Choroid plexus epithelial cell (primary cell): ENCODE data around the gene UTY.

Experiments used
- DNase-seq: peaks from one replicate; pipeline ENCODE4 v3.0.0-alpha.2; 2010; ENCODE audit warnings: low read depth
- H3K4me3 ChIP-seq: 2 replicates; pipeline ENCODE4 v1.5.1; 2011; ENCODE audit warnings: low read depth, mild to moderate bottlenecking, control low read depth, low read length, moderate library complexity
- CTCF ChIP-seq: conservative IDR thresholded peaks from 2 replicates; pipeline ENCODE4 v1.5.1; 2011; ENCODE audit warnings: low read depth, mild to moderate bottlenecking, control low read depth, inconsistent platforms, low read length, moderate library complexity

UTY gene

GRCh38 chrY:13343307-13343946 is 136.4 kb downstream of the UTY start:
- DNase-seq, result peak; percentile 52
- TF ChIP-seq CTCF, result peak; percentile 71
- no peak overlapping the region for H3K4me3 ChIP-seq

DNA sequence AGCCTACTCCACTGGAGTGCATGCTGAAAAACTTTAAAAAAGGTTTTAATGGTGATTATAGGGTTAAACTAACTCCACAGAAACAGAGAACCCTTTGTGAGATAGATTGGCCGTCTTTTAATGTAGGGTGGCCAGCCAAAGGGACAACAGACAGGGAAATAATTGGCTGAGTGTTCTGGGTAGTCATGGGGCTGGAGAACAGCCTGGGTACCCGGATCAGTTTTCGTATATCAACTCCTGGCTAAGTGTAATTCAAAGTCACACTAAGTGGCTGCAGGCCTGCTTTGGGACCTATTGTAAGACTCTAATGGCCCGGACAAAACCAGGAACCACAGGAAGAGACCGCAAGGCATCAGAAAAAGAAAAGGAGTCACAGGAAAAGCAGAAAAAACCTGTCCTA is 139.9 kb downstream of the UTY start:
- no peak for DNase-seq
- no peak overlapping the region for H3K4me3 ChIP-seq
- TF ChIP-seq CTCF, result no peak

- DNase-seq, result no peak
- no peak for TF ChIP-seq CTCF
- no peak overlapping the region for H3K4me3 ChIP-seq
Measured at GRCh38 chrY:13339381-13339780, 140.5 kb downstream of the UTY start.

GRCh38 chrY:13338711-13339110 is 141.1 kb downstream of the UTY start:
- TF ChIP-seq CTCF, result no peak
- no peak overlapping the region for H3K4me3 ChIP-seq
- DNase-seq, result peak; percentile 39

- no peak for TF ChIP-seq CTCF
- DNase-seq, result no peak
- H3K4me3 ChIP-seq, result no peak overlapping the region
Measured at GRCh38 chrY:13337934-13338333, 141.9 kb downstream of the UTY start.

DNA sequence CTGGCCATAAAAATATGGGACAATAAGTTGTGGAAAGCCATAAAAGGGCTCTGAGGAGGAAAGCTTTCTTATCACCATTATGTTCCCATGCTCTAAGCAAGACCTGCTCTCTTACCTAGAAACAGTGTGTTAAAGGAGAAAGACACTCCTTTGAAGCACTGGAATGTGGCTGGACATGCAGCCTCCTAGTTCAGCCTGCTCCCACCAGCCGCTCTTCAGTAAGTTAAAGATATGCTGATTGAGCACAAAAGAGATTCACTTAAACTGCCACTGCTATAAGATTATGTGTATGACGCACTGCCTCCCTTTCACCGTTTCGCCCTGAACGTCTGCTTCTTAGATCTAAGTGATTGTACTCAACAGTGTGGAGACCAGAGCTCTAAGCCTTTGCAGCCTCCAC is 146.0 kb downstream of the UTY start:
- DNase-seq, result no peak
- TF ChIP-seq CTCF, result no peak
- H3K4me3 ChIP-seq, result no peak overlapping the region

GRCh38 chrY:13330651-13331050 is 149.2 kb downstream of the UTY start:
- TF ChIP-seq CTCF, result no peak
- H3K4me3 ChIP-seq, result no peak overlapping the region
- no peak for DNase-seq
